ENCODE results near the gene DNAJB12.

Gene DNAJB12

GRCh38 chr10:72283131-72283530 lies 71.6 kb downstream of the DNAJB12 start:
- no peak for DNase-seq

Measured in right hindlimb (tissue), 1 donor.